BLaER1 (cell line): ENCODE data around the gene ABTB1.

Experiments
- H3K27ac ChIP-seq: shearing (Covaris generic); formaldehyde crosslinking; 2 replicates; pipeline ENCODE4 v1.8.1; 2022
- H3K27me3 ChIP-seq: shearing (Covaris generic); formaldehyde crosslinking; 2 replicates; pipeline ENCODE4 v1.8.1; 2022
- H3K36me3 ChIP-seq: shearing (Covaris generic); formaldehyde crosslinking; 2 replicates; pipeline ENCODE4 v1.8.1; 2022
- H3K4me1 ChIP-seq: shearing (Covaris generic); formaldehyde crosslinking; 2 replicates; pipeline ENCODE4 v1.8.1; 2022
- H3K4me2 ChIP-seq: shearing (Covaris generic); formaldehyde crosslinking; 2 replicates; pipeline ENCODE4 v1.8.1; 2022
- H3K4me3 ChIP-seq: shearing (Covaris generic); formaldehyde crosslinking; 2 replicates; pipeline ENCODE4 v1.8.1; 2022
- H3K9ac ChIP-seq: shearing (Covaris generic); formaldehyde crosslinking; 2 replicates; pipeline ENCODE4 v1.8.1; 2022
- H3K9me3 ChIP-seq: shearing (Covaris generic); formaldehyde crosslinking; 2 replicates; pipeline ENCODE4 v1.8.1; 2022
- H4K20me1 ChIP-seq: shearing (Covaris generic); formaldehyde crosslinking; 2 replicates; pipeline ENCODE4 v1.8.1; 2022
- Cebpa-rat ChIP-seq: shearing (Covaris generic); IDR thresholded peaks from 2 replicates; pipeline ENCODE4 v1.8.1; 2022

Gene ABTB1

GRCh38 chr3:127708837-127709236 lies 36.1 kb downstream of the ABTB1 start:
- TF ChIP-seq Cebpa-rat, result no peak
- H3K4me1 ChIP-seq, result peaks cover 9% of the 10 kb centered on the region
- H3K36me3 ChIP-seq, result no peaks in the 10 kb centered on the region

GRCh38 chr3:127709320-127710060 lies 36.7 kb downstream of the ABTB1 start:
- H3K27me3 ChIP-seq, result no peaks in the 10 kb centered on the region
- no peak for TF ChIP-seq Cebpa-rat
- no peaks in the 10 kb centered on the region for H3K9me3 ChIP-seq
- no peak overlapping the region for H3K4me2 ChIP-seq
- H3K4me3 ChIP-seq, result no peak overlapping the region
- no peak overlapping the region for H3K9ac ChIP-seq
- no peaks in the 10 kb centered on the region for H4K20me1 ChIP-seq
- H3K36me3 ChIP-seq, result no peaks in the 10 kb centered on the region
- H3K27ac ChIP-seq, result no peak overlapping the region
- peaks cover 9% of the 10 kb centered on the region for H3K4me1 ChIP-seq

More at GRCh38 chr3:127708837-127709236, 36.1 kb downstream of the ABTB1 start:
- no peaks in the 10 kb centered on the region for H4K20me1 ChIP-seq
- H3K4me2 ChIP-seq, result no peak overlapping the region
- no peaks in the 10 kb centered on the region for H3K27me3 ChIP-seq
- no peak overlapping the region for H3K4me3 ChIP-seq
- H3K27ac ChIP-seq, result no peak overlapping the region
- H3K9me3 ChIP-seq, result peaks cover 4% of the 10 kb centered on the region; the same call in 1 of the 2 replicates
- no peak overlapping the region for H3K9ac ChIP-seq

- Histone ChIP-seq H3K9ac (no peak overlapping the region), H3K36me3 (no peaks in the 10 kb centered on the region)
These were observed 37.6 kb downstream of the ABTB1 start for GRCh38 chr3:127710155-127710941.

GRCh38 chr3:127711021-127711695 lies 38.4 kb downstream of the ABTB1 start:
- Histone ChIP-seq H3K36me3 (no peaks in the 10 kb centered on the region), H3K4me2 (peak overlapping the region; percentile 56), H3K9ac (no peak overlapping the region), H3K27ac (no peak overlapping the region), H3K4me3 (no peak overlapping the region), H3K27me3 (no peaks in the 10 kb centered on the region), H4K20me1 (no peaks in the 10 kb centered on the region), H3K4me1 (peaks cover 18% of the 10 kb centered on the region), H3K9me3 (no peaks in the 10 kb centered on the region)
- TF ChIP-seq Cebpa-rat, result no peak

More at GRCh38 chr3:127710155-127710941, 37.6 kb downstream of the ABTB1 start:
- H3K27me3 ChIP-seq, result no peaks in the 10 kb centered on the region
- peak overlapping the region; percentile 56 for H3K4me2 ChIP-seq
- H3K4me1 ChIP-seq, result peaks cover 14% of the 10 kb centered on the region
- no peak overlapping the region for H3K4me3 ChIP-seq
- H3K9me3 ChIP-seq, result no peaks in the 10 kb centered on the region
- H3K27ac ChIP-seq, result no peak overlapping the region
- TF ChIP-seq Cebpa-rat, result no peak
- no peaks in the 10 kb centered on the region for H4K20me1 ChIP-seq

- H3K27me3 ChIP-seq, result no peaks in the 10 kb centered on the region
- no peak overlapping the region for H3K27ac ChIP-seq
- no peak overlapping the region for H3K4me3 ChIP-seq
- no peak for TF ChIP-seq Cebpa-rat
- no peaks in the 10 kb centered on the region for H3K9me3 ChIP-seq
- H4K20me1 ChIP-seq, result no peaks in the 10 kb centered on the region
- peaks cover 18% of the 10 kb centered on the region for H3K4me1 ChIP-seq
- H3K36me3 ChIP-seq, result no peaks in the 10 kb centered on the region
- H3K4me2 ChIP-seq, result no peak overlapping the region
- no peak overlapping the region for H3K9ac ChIP-seq
These were observed 39.1 kb downstream of the ABTB1 start for GRCh38 chr3:127711896-127712295.

- Histone ChIP-seq H3K27me3 (no peaks in the 10 kb centered on the region), H3K4me2 (no peak overlapping the region), H3K36me3 (no peaks in the 10 kb centered on the region), H3K4me3 (no peak overlapping the region), H3K27ac (no peak overlapping the region), H3K9me3 (no peaks in the 10 kb centered on the region), H3K4me1 (peaks cover 18% of the 10 kb centered on the region), H4K20me1 (no peaks in the 10 kb centered on the region), H3K9ac (no peak overlapping the region)
- TF ChIP-seq Cebpa-rat, result no peak
These were observed 39.7 kb downstream of the ABTB1 start for GRCh38 chr3:127712461-127712860.

- no peak overlapping the region for H3K4me2 ChIP-seq
These were observed 40.4 kb downstream of the ABTB1 start for GRCh38 chr3:127712881-127713771.

GRCh38 chr3:127714125-127714571 lies 41.4 kb downstream of the ABTB1 start:
- Histone ChIP-seq H3K36me3 (no peaks in the 10 kb centered on the region), H3K9ac (no peak overlapping the region), H3K9me3 (no peaks in the 10 kb centered on the region), H3K4me2 (no peak overlapping the region), H3K4me1 (peaks cover 18% of the 10 kb centered on the region), H4K20me1 (no peaks in the 10 kb centered on the region), H3K27me3 (no peaks in the 10 kb centered on the region), H3K27ac (no peak overlapping the region), H3K4me3 (no peak overlapping the region)
- no peak for TF ChIP-seq Cebpa-rat

More at GRCh38 chr3:127712881-127713771, 40.4 kb downstream of the ABTB1 start:
- H3K27ac ChIP-seq, result no peak overlapping the region
- H3K9ac ChIP-seq, result no peak overlapping the region
- peaks cover 18% of the 10 kb centered on the region for H3K4me1 ChIP-seq
- H3K36me3 ChIP-seq, result no peaks in the 10 kb centered on the region
- no peaks in the 10 kb centered on the region for H4K20me1 ChIP-seq
- TF ChIP-seq Cebpa-rat, result no peak
- no peak overlapping the region for H3K4me3 ChIP-seq
- no peaks in the 10 kb centered on the region for H3K27me3 ChIP-seq
- no peaks in the 10 kb centered on the region for H3K9me3 ChIP-seq

GRCh38 chr3:127714866-127715265 lies 42.1 kb downstream of the ABTB1 start:
- Histone ChIP-seq H3K4me2 (no peak overlapping the region; the same call in 1 of the 2 replicates), H3K27ac (no peak overlapping the region)
- no peak for TF ChIP-seq Cebpa-rat

More at GRCh38 chr3:127714866-127715265, 42.1 kb downstream of the ABTB1 start:
- Histone ChIP-seq H3K27me3 (no peaks in the 10 kb centered on the region), H3K9me3 (no peaks in the 10 kb centered on the region), H3K4me1 (peaks cover 18% of the 10 kb centered on the region), H3K36me3 (no peaks in the 10 kb centered on the region), H4K20me1 (no peaks in the 10 kb centered on the region), H3K9ac (no peak overlapping the region), H3K4me3 (no peak overlapping the region)
